HEK293 (cell line): ENCODE results near the gene SCRN2.

Experiments used
- CTCF ChIA-PET: fragments of 350-600 bp; formaldehyde crosslinking; extraction: SDS; loops from one replicate; lab custom pipeline; 2021; ENCODE audit warnings: antibody characterized with exemption; lab: Yijun Ruan, JAX
- POLR2A ChIA-PET: fragments of 300-600 bp; formaldehyde crosslinking; extraction: SDS; loops from one replicate; lab custom pipeline; 2020; ENCODE audit warnings: antibody characterized with exemption, inconsistent platforms; lab: Yijun Ruan, JAX
- H3K27ac ChIP-seq: fragments of 200-500 bp; sonication (Bioruptor generic); 2 replicates; pipeline ENCODE4 v1.5.1; 2014; ENCODE audit warnings: low read depth, low read length, control low read depth, inconsistent platforms; ENCODE audit errors: extremely low read depth
- H3K36me3 ChIP-seq, 2 experiments: fragments of 200-500 bp in 1 of 2; sonication (Bioruptor generic) in 1 of 2; 1 replicate in 1 of 2; 2 replicates in 1 of 2; pipeline ENCODE4 v1.5.1; 2014 to 2017; ENCODE audit warnings: inconsistent platforms in 2 of 2, low read length in 2 of 2; ENCODE audit not compliant: control insufficient read depth in 2 of 2, insufficient read depth in 1 of 2
- H3K4me1 ChIP-seq: fragments of 200-500 bp; sonication (Bioruptor generic); 2 replicates; pipeline ENCODE4 v1.5.1; 2014; ENCODE audit warnings: mild to moderate bottlenecking, low read length, inconsistent platforms; ENCODE audit not compliant: control insufficient read depth, insufficient read depth
- H3K4me3 ChIP-seq: 2 replicates; pipeline ENCODE4 v1.5.1; 2011; ENCODE audit warnings: low read depth, mild to moderate bottlenecking, control low read depth, low read length, moderate library complexity
- H3K9me3 ChIP-seq: fragments of 200-500 bp; sonication (Bioruptor generic); 2 replicates; pipeline ENCODE4 v1.5.1; 2014; ENCODE audit warnings: low read depth, low read length, inconsistent platforms; ENCODE audit not compliant: control insufficient read depth, insufficient read depth
- KLF17 ChIP-seq: fragments of 450-650 bp; formaldehyde crosslinking; IDR thresholded peaks from 2 replicates; pipeline ENCODE4 v1.5.1; 2016; ENCODE audit warnings: missing biosample characterization, missing genetic modification characterization
- KLF8 ChIP-seq: fragments of 450-650 bp; formaldehyde crosslinking; IDR thresholded peaks from 2 replicates; pipeline ENCODE4 v1.5.1; 2016; ENCODE audit warnings: missing biosample characterization, missing genetic modification characterization
- MZF1 ChIP-seq: fragments of 450-650 bp; formaldehyde crosslinking; IDR thresholded peaks from 2 replicates; pipeline ENCODE4 v1.5.1; 2017; ENCODE audit warnings: missing biosample characterization, missing genetic modification characterization, borderline replicate concordance
- SCRT2 ChIP-seq: fragments of 450-650 bp; formaldehyde crosslinking; IDR thresholded peaks from 2 replicates; pipeline ENCODE4 v1.5.1; 2016; ENCODE audit warnings: missing biosample characterization, missing genetic modification characterization
- WT1 ChIP-seq: fragments of 450-650 bp; formaldehyde crosslinking; IDR thresholded peaks from 2 replicates; pipeline ENCODE4 v1.5.1; 2016; ENCODE audit warnings: missing biosample characterization, missing genetic modification characterization
- ZBTB48 ChIP-seq: fragments of 450-650 bp; formaldehyde crosslinking; IDR thresholded peaks from 2 replicates; pipeline ENCODE4 v1.5.1; 2016; ENCODE audit warnings: missing biosample characterization, missing genetic modification characterization
- ZBTB8A ChIP-seq: fragments of 450-650 bp; formaldehyde crosslinking; IDR thresholded peaks from 2 replicates; pipeline ENCODE4 v1.5.1; 2016; ENCODE audit warnings: missing biosample characterization, missing genetic modification characterization
- ZEB2 ChIP-seq: fragments of 450-650 bp; formaldehyde crosslinking; IDR thresholded peaks from 2 replicates; pipeline ENCODE4 v1.5.1; 2016; ENCODE audit warnings: missing biosample characterization, missing genetic modification characterization
- ZNF140 ChIP-seq: fragments of 450-650 bp; formaldehyde crosslinking; IDR thresholded peaks from 2 replicates; pipeline ENCODE4 v1.5.1; 2016; ENCODE audit warnings: missing biosample characterization, missing genetic modification characterization
- ZNF24 ChIP-seq: fragments of 450-650 bp; formaldehyde crosslinking; IDR thresholded peaks from 2 replicates; pipeline ENCODE4 v1.5.1; 2016; ENCODE audit warnings: missing biosample characterization, missing genetic modification characterization
- ZNF292 ChIP-seq: fragments of 450-650 bp; formaldehyde crosslinking; IDR thresholded peaks from 2 replicates; pipeline ENCODE4 v1.5.1; 2016; ENCODE audit warnings: low read depth, missing biosample characterization, missing genetic modification characterization, borderline replicate concordance
- ZNF394 ChIP-seq: fragments of 450-650 bp; formaldehyde crosslinking; IDR thresholded peaks from 2 replicates; pipeline ENCODE4 v1.5.1; 2016; ENCODE audit warnings: missing biosample characterization, missing genetic modification characterization, mild to moderate bottlenecking, moderate library complexity, borderline replicate concordance
- ZNF514 ChIP-seq: fragments of 450-650 bp; formaldehyde crosslinking; IDR thresholded peaks from 2 replicates; pipeline ENCODE4 v1.5.1; 2016; ENCODE audit warnings: missing biosample characterization, missing genetic modification characterization
- ZNF596 ChIP-seq: fragments of 450-650 bp; IDR thresholded peaks from 2 replicates; pipeline ENCODE4 v1.5.0; 2018; ENCODE audit warnings: missing biosample characterization, mild to moderate bottlenecking, missing genetic modification characterization, moderate library complexity
- ZNF623 ChIP-seq: fragments of 450-650 bp; formaldehyde crosslinking; IDR thresholded peaks from 2 replicates; pipeline ENCODE4 v1.5.1; 2016; ENCODE audit warnings: missing biosample characterization, missing genetic modification characterization
- ZNF624 ChIP-seq: fragments of 450-650 bp; formaldehyde crosslinking; IDR thresholded peaks from 2 replicates; pipeline ENCODE4 v1.5.1; 2017; ENCODE audit warnings: missing biosample characterization, missing genetic modification characterization
- ZNF660 ChIP-seq: fragments of 450-650 bp; IDR thresholded peaks from 2 replicates; pipeline ENCODE4 v1.5.1; 2018; ENCODE audit warnings: missing biosample characterization, mild to moderate bottlenecking, missing genetic modification characterization
- ZNF664 ChIP-seq: fragments of 450-650 bp; formaldehyde crosslinking; IDR thresholded peaks from 2 replicates; pipeline ENCODE4 v1.5.1; 2016; ENCODE audit warnings: missing biosample characterization, missing genetic modification characterization
- ZNF830 ChIP-seq: fragments of 450-650 bp; IDR thresholded peaks from 2 replicates; pipeline ENCODE4 v1.5.0; 2018; ENCODE audit warnings: missing biosample characterization, missing genetic modification characterization, low read depth, mild to moderate bottlenecking, moderate library complexity
- TF ChIP-seq, protein P1 (sequence below): fragments of 450-650 bp; formaldehyde crosslinking; IDR thresholded peaks from 2 replicates; pipeline ENCODE4 v1.5.1; 2016; ENCODE audit warnings: missing biosample characterization, missing genetic modification characterization
- TF ChIP-seq, protein P2 (sequence below): fragments of 450-650 bp; formaldehyde crosslinking; IDR thresholded peaks from 2 replicates; pipeline ENCODE4 v1.5.1; 2016; ENCODE audit warnings: missing biosample characterization, missing genetic modification characterization
- TF ChIP-seq, protein P3 (sequence below): fragments of 450-650 bp; formaldehyde crosslinking; IDR thresholded peaks from 2 replicates; pipeline ENCODE4 v1.5.1; 2016; ENCODE audit warnings: missing biosample characterization, missing genetic modification characterization

SCRN2 gene

GRCh38 chr17:47853616-47854015 lies 12.5 kb upstream of the SCRN2 start:
- Histone ChIP-seq H3K4me3 (no peak overlapping the region), H3K27ac (no peak overlapping the region), H3K9me3 (no peaks in the 10 kb centered on the region), H3K36me3 (no peaks in the 10 kb centered on the region), H3K4me1 (peaks cover 4% of the 10 kb centered on the region; the same call in 1 of the 2 replicates)
- ChIA-PET POLR2A (no interaction called here), CTCF (interaction anchor here (1.1 to 19.4 kb wide), 3 partner anchors 11 to 98 kb away, joined by 3 to 837 read pairs (median 91); partner anchors contain the start of genes SCRN2 and SP2)
- no peak for TF ChIP-seq ZNF624 (tag by site-specific recombination)
- TF ChIP-seq, protein P1, sequence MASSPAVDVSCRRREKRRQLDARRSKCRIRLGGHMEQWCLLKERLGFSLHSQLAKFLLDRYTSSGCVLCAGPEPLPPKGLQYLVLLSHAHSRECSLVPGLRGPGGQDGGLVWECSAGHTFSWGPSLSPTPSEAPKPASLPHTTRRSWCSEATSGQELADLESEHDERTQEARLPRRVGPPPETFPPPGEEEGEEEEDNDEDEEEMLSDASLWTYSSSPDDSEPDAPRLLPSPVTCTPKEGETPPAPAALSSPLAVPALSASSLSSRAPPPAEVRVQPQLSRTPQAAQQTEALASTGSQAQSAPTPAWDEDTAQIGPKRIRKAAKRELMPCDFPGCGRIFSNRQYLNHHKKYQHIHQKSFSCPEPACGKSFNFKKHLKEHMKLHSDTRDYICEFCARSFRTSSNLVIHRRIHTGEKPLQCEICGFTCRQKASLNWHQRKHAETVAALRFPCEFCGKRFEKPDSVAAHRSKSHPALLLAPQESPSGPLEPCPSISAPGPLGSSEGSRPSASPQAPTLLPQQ (tag by site-specific recombination) = no peak
- no peak for TF ChIP-seq ZNF514 (tag by site-specific recombination)
- TF ChIP-seq, protein P2, sequence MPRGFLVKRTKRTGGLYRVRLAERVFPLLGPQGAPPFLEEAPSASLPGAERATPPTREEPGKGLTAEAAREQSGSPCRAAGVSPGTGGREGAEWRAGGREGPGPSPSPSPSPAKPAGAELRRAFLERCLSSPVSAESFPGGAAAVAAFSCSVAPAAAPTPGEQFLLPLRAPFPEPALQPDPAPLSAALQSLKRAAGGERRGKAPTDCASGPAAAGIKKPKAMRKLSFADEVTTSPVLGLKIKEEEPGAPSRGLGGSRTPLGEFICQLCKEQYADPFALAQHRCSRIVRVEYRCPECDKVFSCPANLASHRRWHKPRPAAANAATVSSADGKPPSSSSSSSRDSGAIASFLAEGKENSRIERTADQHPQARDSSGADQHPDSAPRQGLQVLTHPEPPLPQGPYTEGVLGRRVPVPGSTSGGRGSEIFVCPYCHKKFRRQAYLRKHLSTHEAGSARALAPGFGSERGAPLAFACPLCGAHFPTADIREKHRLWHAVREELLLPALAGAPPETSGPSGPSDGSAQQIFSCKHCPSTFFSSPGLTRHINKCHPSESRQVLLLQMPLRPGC (tag by site-specific recombination) = no peak
- TF ChIP-seq, protein P3, sequence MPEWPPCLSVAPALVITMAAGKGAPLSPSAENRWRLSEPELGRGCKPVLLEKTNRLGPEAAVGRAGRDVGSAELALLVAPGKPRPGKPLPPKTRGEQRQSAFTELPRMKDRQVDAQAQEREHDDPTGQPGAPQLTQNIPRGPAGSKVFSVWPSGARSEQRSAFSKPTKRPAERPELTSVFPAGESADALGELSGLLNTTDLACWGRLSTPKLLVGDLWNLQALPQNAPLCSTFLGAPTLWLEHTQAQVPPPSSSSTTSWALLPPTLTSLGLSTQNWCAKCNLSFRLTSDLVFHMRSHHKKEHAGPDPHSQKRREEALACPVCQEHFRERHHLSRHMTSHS (tag by site-specific recombination) = no peak
- no peak for TF ChIP-seq ZNF830
- no peak for TF ChIP-seq KLF17 (tag by site-specific recombination)
- no peak for TF ChIP-seq ZNF664 (tag by site-specific recombination)
- no peak for TF ChIP-seq ZBTB8A (tag by site-specific recombination)
- TF ChIP-seq ZNF660 (tag by site-specific recombination) = no peak
- TF ChIP-seq ZNF623 = no peak
- no peak for TF ChIP-seq SCRT2
- no peak for TF ChIP-seq ZNF394 (tag by site-specific recombination)

DNA sequence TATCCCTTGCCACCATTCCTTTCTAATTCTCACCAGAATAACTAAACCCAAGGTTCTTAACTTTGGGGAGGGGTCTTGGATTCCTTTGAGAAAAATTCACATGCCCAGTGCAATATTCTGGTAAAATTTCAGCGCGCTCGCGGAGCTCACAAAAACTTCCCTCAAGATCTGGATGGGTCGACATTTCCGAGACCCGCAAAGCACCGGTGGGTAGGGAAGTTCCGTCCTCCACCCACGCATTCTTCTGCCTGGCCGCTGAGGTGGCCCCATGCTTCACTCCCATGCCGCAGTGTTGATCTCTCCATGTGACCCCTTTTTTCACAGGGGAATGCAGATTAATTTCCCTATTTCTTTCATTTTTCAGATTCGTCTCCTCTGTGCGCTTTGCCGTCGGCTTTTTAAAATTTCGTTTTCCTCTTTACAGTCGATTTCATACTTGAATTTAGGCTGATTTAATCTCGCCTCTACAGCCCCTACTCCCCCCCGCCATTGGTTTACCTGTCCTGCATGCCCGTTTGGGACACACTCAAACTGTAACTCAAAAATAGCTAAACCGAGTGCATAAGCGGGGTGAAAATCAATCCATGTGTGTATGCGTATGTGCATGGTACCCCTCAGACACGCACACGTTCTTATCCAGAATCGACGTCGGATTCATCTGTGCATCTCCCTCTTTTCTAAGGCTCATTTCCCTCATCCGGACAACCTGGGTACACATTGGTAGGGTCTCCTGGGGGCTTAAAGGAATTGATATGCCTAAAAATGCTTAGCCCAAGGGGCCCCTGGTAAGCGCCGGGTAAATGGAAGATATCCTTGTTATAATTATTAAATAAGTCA lies 11.3 kb upstream of the SCRN2 start:
- no peaks in the 10 kb centered on the region for H3K9me3 ChIP-seq
- CTCF ChIA-PET = interaction anchor here (0.6 to 19.4 kb wide), 4 partner anchors 9 to 232 kb away, joined by 3 to 837 read pairs (median 47); partner anchors contain the start of genes SCRN2 and SP2
- TF ChIP-seq KLF8 (tag by site-specific recombination) (no peak), ZNF24 (tag by site-specific recombination) (no peak), ZNF292 (tag by site-specific recombination) (no peak), WT1 (tag by site-specific recombination) (no peak), ZNF596 (no peak), MZF1 (tag by site-specific recombination) (no peak), ZNF140 (tag by site-specific recombination) (no peak), ZBTB48 (tag by site-specific recombination) (no peak), ZEB2 (no peak)
- H3K27ac ChIP-seq = no peak overlapping the region
- H3K4me3 ChIP-seq = no peak overlapping the region
- peaks cover 4% of the 10 kb centered on the region; the same call in 1 of the 2 replicates for H3K4me1 ChIP-seq
- POLR2A ChIA-PET = interaction anchor here (2.3 kb wide), 1 partner anchor 43 kb away, joined by 15 read pairs; the partner anchor contains the start of gene SP2
- peaks cover 0 to 3% of the 10 kb centered on the region in 2 experiments; a peak in 1 of 3 replicates for H3K36me3 ChIP-seq
